IMR-90 (cell line): Measurements from ENCODE around the gene UNC13A.

Experiments used
- BHLHE40 ChIP-seq: fragments of 150-350 bp; IDR thresholded peaks from 2 replicates; pipeline ENCODE4 v1.6.1; 2016; ENCODE audit warnings: mild to moderate bottlenecking, low read depth, low read length
- CHD1 ChIP-seq: IDR thresholded peaks from 2 replicates; pipeline ENCODE4 v1.6.1; 2012; ENCODE audit warnings: low read depth, low read length, improper control_type of control experiment
- MAFK ChIP-seq: IDR thresholded peaks from 2 replicates; pipeline ENCODE4 v1.6.1; 2012; ENCODE audit warnings: low read depth, low read length, improper control_type of control experiment
- POLR2A ChIP-seq: IDR thresholded peaks from 2 replicates; pipeline ENCODE4 v1.6.1; 2012; ENCODE audit warnings: mild to moderate bottlenecking, low read depth, low read length
- RAD21 ChIP-seq: IDR thresholded peaks from 2 replicates; pipeline ENCODE4 v1.6.1; 2012; ENCODE audit warnings: low read length, improper control_type of control experiment
- RFX5 ChIP-seq: IDR thresholded peaks from 2 replicates; pipeline ENCODE4 v1.8.0; 2012; ENCODE audit warnings: low read depth, mild to moderate bottlenecking, low read length, moderate library complexity
- USF2 ChIP-seq: fragments of 150-350 bp; IDR thresholded peaks from 2 replicates; pipeline ENCODE4 v1.6.1; 2017; ENCODE audit warnings: mild to moderate bottlenecking, antibody characterized with exemption, low read length, low read depth
- TF ChIP-seq, protein P1 (sequence below): conservative IDR thresholded peaks from 2 replicates; pipeline ENCODE4 v1.5.1; 2012; ENCODE audit warnings: mild to moderate bottlenecking, low read depth, low read length, improper control_type of control experiment

GRCh38 chr19:17616961-17617806 lies 71.0 kb downstream of the UNC13A start:
- TF ChIP-seq RFX5 (no peak), MAFK (no peak), POLR2A (no peak), RAD21 (no peak), CHD1 (no peak), BHLHE40 (no peak), USF2 (no peak)
- TF ChIP-seq, protein P1, sequence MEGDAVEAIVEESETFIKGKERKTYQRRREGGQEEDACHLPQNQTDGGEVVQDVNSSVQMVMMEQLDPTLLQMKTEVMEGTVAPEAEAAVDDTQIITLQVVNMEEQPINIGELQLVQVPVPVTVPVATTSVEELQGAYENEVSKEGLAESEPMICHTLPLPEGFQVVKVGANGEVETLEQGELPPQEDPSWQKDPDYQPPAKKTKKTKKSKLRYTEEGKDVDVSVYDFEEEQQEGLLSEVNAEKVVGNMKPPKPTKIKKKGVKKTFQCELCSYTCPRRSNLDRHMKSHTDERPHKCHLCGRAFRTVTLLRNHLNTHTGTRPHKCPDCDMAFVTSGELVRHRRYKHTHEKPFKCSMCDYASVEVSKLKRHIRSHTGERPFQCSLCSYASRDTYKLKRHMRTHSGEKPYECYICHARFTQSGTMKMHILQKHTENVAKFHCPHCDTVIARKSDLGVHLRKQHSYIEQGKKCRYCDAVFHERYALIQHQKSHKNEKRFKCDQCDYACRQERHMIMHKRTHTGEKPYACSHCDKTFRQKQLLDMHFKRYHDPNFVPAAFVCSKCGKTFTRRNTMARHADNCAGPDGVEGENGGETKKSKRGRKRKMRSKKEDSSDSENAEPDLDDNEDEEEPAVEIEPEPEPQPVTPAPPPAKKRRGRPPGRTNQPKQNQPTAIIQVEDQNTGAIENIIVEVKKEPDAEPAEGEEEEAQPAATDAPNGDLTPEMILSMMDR: no peak
